ENCODE data around the gene LMO7. TPM values are rescaled to one million over a fixed set of nuclear protein-coding genes. Genes with fewer than 3 reads are reported as not detected.

LMO7 gene
- total and polyA plus RNA-seq, 2 experiments from 2014 or later = 47.2 to 105 TPM

- H3K36me3 ChIP-seq (replicated peaks; ENCODE audit: insufficient read depth, low read depth) = no peaks in the 10 kb centered on the region
- no peak overlapping the region for H3K4me3 ChIP-seq
- WGBS (ENCODE audit: low lambda C conversion rate, missing lambda C conversion rate) = 70% methylated on average over 4 of the region's 4 CpGs
- no peak for TF ChIP-seq EZH2phosphoT487 (IDR thresholded peaks at IDR 0.05; ENCODE audit: low read depth, severe bottlenecking, unreplicated experiment)
- no peak for TF ChIP-seq CTCF (IDR thresholded peaks at IDR 0.05; ENCODE audit: poor library complexity)
- TF ChIP-seq EZH2 (IDR thresholded peaks at IDR 0.05; ENCODE audit: borderline replicate concordance) = no peak
- no peaks in the 10 kb centered on the region for H3K9me3 ChIP-seq (ENCODE audit: low read depth)
- H3K9me2 ChIP-seq (replicated peaks; ENCODE audit: insufficient read depth) = no peaks in the 10 kb centered on the region
- H3K27ac ChIP-seq = no peak overlapping the region
- H3K4me2 ChIP-seq = no peak overlapping the region
- H4K20me1 ChIP-seq (ENCODE audit: insufficient read depth, poor library complexity, severe bottlenecking) = no peaks in the 10 kb centered on the region
- no peaks in the 10 kb centered on the region for H3K79me2 ChIP-seq
- no peak for DNase-seq (ENCODE audit: low spot score)
- H3K27me3 ChIP-seq = no peaks in the 10 kb centered on the region
- no peaks in the 10 kb centered on the region for H3K4me1 ChIP-seq (ENCODE audit: insufficient read depth)
- no peak overlapping the region for H2AFZ ChIP-seq
Observed at GRCh38 chr13:75600371-75600770, 35.8 kb upstream of the LMO7 start.

- Histone ChIP-seq H3K4me3 (no peak overlapping the region), H3K4me1 (ENCODE audit: insufficient read depth) (no peaks in the 10 kb centered on the region), H2AFZ (no peak overlapping the region), H3K36me3 (replicated peaks; ENCODE audit: insufficient read depth, low read depth) (no peaks in the 10 kb centered on the region), H3K9me2 (replicated peaks; ENCODE audit: insufficient read depth) (no peaks in the 10 kb centered on the region), H3K4me2 (no peak overlapping the region), H3K9me3 (ENCODE audit: low read depth) (no peaks in the 10 kb centered on the region), H4K20me1 (ENCODE audit: insufficient read depth, poor library complexity, severe bottlenecking) (no peaks in the 10 kb centered on the region), H3K27me3 (no peaks in the 10 kb centered on the region), H3K79me2 (no peaks in the 10 kb centered on the region), H3K27ac (no peak overlapping the region)
- 98% methylated on average over 2 of the region's 2 CpGs for WGBS (ENCODE audit: low lambda C conversion rate, missing lambda C conversion rate)
- DNase-seq (ENCODE audit: low spot score) = no peak
- TF ChIP-seq EZH2 (IDR thresholded peaks at IDR 0.05; ENCODE audit: borderline replicate concordance) (no peak), EZH2phosphoT487 (IDR thresholded peaks at IDR 0.05; ENCODE audit: low read depth, severe bottlenecking, unreplicated experiment) (no peak), CTCF (IDR thresholded peaks at IDR 0.05; ENCODE audit: poor library complexity) (no peak)
Observed at GRCh38 chr13:75603038-75603437, 33.1 kb upstream of the LMO7 start.

GRCh38 chr13:75607447-75607846 is 28.7 kb upstream of the LMO7 start:
- no peak overlapping the region for H3K27ac ChIP-seq
- H3K36me3 ChIP-seq (replicated peaks; ENCODE audit: insufficient read depth, low read depth) = no peaks in the 10 kb centered on the region
- H3K4me1 ChIP-seq (ENCODE audit: insufficient read depth) = no peaks in the 10 kb centered on the region
- H3K9me3 ChIP-seq (ENCODE audit: low read depth) = no peaks in the 10 kb centered on the region
- 95% methylated on average over 2 of the region's 2 CpGs for WGBS (ENCODE audit: low lambda C conversion rate, missing lambda C conversion rate)
- no peak overlapping the region for H3K4me3 ChIP-seq
- H3K4me2 ChIP-seq = no peak overlapping the region
- no peak for DNase-seq (ENCODE audit: low spot score)
- no peaks in the 10 kb centered on the region for H3K79me2 ChIP-seq
- no peaks in the 10 kb centered on the region for H4K20me1 ChIP-seq (ENCODE audit: insufficient read depth, poor library complexity, severe bottlenecking)
- no peak for TF ChIP-seq EZH2phosphoT487 (IDR thresholded peaks at IDR 0.05; ENCODE audit: low read depth, severe bottlenecking, unreplicated experiment)
- no peak for TF ChIP-seq EZH2 (IDR thresholded peaks at IDR 0.05; ENCODE audit: borderline replicate concordance)
- no peak overlapping the region for H2AFZ ChIP-seq
- no peaks in the 10 kb centered on the region for H3K27me3 ChIP-seq
- H3K9me2 ChIP-seq (replicated peaks; ENCODE audit: insufficient read depth) = no peaks in the 10 kb centered on the region

GRCh38 chr13:75610466-75610865 is 25.7 kb upstream of the LMO7 start:
- Histone ChIP-seq H3K27me3 (no peaks in the 10 kb centered on the region), H3K36me3 (replicated peaks; ENCODE audit: insufficient read depth, low read depth) (no peaks in the 10 kb centered on the region), H3K4me3 (no peak overlapping the region), H3K9me2 (replicated peaks; ENCODE audit: insufficient read depth) (no peaks in the 10 kb centered on the region), H3K4me1 (ENCODE audit: insufficient read depth) (no peaks in the 10 kb centered on the region), H3K9me3 (ENCODE audit: low read depth) (no peaks in the 10 kb centered on the region), H2AFZ (no peak overlapping the region), H3K4me2 (no peak overlapping the region), H3K27ac (no peak overlapping the region), H4K20me1 (ENCODE audit: insufficient read depth, poor library complexity, severe bottlenecking) (no peaks in the 10 kb centered on the region), H3K79me2 (no peaks in the 10 kb centered on the region)
- DNase-seq (ENCODE audit: low spot score) = no peak
- TF ChIP-seq EZH2 (IDR thresholded peaks at IDR 0.05; ENCODE audit: borderline replicate concordance) (no peak), EZH2phosphoT487 (IDR thresholded peaks at IDR 0.05; ENCODE audit: low read depth, severe bottlenecking, unreplicated experiment) (no peak), CTCF (IDR thresholded peaks at IDR 0.05; ENCODE audit: poor library complexity) (no peak)
